Myocyte (in vitro differentiated cells): ENCODE measurements around the gene CIZ1. TPM values are rescaled to one million over a fixed set of nuclear protein-coding genes. Genes with fewer than 3 reads are reported as not detected.
"Not testable (repeated sequence)": the region's sequence is repeated elsewhere in the genome, so short reads cannot be mapped to it uniquely, and the experiment has no call there.

Experiments
- DNase-seq: peaks from one replicate; pipeline ENCODE4 v3.0.0-alpha.2; 2012; ENCODE audit warnings: low read depth
- polyA plus RNA-seq: library from polyadenylated mRNA; unstranded; fragments of >200 nt; gene quantifications from one replicate; pipeline ENCODE4 v1.2.1, GENCODE V29; 2012; ENCODE audit warnings: missing spikeins
- total RNA-seq: library from RNA; depleted of rRNA; stranded (reverse); fragments of >200 nt; gene quantifications from 2 replicates; pipeline ENCODE4 v1.2.3, GENCODE V29; 2014

CIZ1 gene
- total RNA-seq = 47.4 and 58.5 TPM in 2 replicates
- polyA plus RNA-seq = 87.9 TPM

- DNase-seq = peak; percentile 81
Observed at GRCh38 chr9:128191406-128192046, at the start of gene CIZ1. Gene CIZ1 (minus strand): TSS chr9:128191572. CDS start chr9:128190857, 715 bp downstream.

GRCh38 chr9:128233817-128234406 lies 42.5 kb upstream of the CIZ1 start:
- no peak for DNase-seq

GRCh38 chr9:128232528-128233428 lies 41.4 kb upstream of the CIZ1 start:
- no peak for DNase-seq

DNA sequence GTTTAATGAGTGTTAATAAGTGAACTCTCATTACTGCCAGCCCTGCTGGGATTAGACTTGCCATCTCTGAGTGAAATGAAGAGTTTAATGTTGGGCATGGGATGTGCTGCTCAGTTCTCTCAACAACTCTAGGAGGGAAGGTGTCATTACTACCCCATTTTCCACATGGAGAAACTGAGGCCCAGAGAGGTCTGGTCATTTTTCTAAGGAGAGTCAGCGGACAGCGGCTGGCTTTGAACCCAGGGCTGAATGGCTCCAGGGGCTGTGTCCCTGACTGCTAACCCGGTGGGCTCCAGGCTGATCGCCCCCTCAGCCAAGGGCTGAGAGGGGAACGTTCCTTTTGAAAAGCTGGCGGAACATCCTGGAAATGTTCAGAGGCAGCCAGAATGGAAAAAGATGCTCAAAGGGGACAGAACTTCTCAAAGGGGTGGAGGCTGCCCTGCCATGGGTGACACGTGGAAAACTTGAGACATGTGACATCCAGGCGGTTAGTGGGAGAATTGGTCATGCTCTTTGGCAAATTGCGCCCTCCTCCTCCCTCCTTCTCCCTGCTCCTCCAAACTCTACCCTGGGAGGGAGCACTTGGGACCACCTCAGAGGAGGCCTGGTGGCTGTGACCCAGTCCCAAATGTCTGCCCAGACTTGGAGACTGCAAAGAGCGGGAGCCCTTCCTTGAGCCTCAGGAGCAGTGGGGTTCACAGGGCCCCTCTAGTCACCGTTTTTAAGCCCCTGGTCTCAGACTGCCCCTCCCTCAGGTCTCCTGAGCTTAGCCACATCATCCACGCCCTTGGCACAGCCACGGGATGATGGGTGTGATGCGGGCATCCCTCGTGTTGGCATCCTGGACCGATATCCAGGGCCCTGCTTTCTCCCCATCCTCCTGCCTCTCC lies 40.5 kb upstream of the CIZ1 start:
- DNase-seq = no peak

GRCh38 chr9:128230897-128231296 lies 39.5 kb upstream of the CIZ1 start:
- DNase-seq = not testable (repeated sequence)

- no peak for DNase-seq
Observed at GRCh38 chr9:128226412-128226801, 35.0 kb upstream of the CIZ1 start.

GRCh38 chr9:128225770-128226411 lies 34.5 kb upstream of the CIZ1 start:
- no peak for DNase-seq

DNA sequence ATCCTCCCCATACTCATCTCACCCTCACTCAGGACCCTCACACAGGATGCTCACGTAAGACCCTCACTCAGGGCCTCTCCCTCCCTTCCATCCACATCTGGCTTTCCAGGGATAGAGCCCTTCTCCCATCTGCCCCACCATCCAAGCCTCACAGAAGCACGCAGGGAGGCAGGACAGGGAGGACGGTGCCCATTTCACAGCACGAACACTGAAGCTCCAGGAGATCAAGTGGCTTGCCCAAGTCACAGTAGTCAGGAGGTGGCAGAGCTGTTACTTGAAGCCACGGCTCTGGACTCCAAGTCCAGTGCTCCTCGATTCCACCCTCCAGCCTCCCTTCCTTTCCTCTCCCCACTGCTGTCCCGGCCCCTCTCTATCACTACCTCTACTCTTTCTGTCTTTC lies 33.5 kb upstream of the CIZ1 start:
- no peak for DNase-seq

DNA sequence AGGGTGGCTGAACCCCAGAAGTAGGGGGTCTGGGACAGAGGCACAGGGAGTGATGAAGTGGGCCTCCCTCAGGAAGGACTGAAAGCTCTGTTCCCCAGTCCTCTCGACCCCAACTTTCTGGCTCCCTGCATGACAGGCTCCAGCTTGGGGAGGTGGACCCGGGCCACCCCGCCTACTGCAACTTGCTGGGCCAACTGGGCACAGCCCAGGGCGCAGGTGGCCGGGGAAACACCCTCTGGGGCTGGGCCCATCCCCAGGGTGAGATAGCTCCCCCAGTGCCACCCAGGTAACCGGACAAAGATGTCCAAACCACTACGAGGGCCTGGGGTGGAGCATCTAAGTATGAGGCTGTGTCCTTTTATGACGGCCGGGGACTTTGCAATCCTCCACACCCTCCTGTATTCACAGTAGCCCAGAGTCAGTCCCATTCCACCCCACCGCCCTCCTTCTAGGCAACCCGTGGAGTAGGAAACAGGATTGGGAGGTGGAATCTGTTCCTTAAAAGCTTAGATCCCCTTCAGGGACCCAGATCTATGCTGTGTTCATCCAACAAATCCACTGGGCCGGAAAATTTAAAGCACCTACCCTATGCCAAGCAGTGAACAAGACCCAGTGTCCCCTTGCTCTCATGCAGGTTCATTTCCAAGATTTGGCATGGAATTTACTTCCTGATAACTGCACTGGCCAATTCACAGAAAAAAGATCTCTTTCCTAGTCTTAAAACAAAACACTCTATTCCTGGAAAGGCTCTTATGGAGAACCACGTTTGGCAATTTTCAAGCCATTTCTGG lies 31.7 kb upstream of the CIZ1 start:
- DNase-seq = no peak

GRCh38 chr9:128222026-128222425 lies 30.7 kb upstream of the CIZ1 start:
- no peak for DNase-seq

DNA sequence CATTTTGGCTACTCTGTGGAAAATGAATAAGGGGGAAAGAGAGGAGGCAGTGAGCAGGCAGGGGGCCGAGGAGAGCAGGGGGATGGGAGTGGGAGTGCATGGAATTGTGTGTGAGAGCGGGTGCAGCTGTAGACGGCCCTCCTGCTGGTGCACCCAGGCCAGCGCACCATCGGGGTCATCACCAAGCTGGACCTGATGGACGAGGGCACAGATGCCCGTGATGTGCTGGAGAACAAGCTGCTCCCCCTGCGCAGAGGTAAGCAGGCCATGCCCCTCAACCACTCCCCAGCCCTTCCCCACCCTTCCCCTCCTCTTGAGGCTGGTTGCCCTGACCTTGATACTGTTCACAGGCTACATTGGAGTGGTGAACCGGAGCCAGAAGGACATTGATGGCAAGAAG lies 28.5 kb upstream of the CIZ1 start:
- no peak for DNase-seq

DNA sequence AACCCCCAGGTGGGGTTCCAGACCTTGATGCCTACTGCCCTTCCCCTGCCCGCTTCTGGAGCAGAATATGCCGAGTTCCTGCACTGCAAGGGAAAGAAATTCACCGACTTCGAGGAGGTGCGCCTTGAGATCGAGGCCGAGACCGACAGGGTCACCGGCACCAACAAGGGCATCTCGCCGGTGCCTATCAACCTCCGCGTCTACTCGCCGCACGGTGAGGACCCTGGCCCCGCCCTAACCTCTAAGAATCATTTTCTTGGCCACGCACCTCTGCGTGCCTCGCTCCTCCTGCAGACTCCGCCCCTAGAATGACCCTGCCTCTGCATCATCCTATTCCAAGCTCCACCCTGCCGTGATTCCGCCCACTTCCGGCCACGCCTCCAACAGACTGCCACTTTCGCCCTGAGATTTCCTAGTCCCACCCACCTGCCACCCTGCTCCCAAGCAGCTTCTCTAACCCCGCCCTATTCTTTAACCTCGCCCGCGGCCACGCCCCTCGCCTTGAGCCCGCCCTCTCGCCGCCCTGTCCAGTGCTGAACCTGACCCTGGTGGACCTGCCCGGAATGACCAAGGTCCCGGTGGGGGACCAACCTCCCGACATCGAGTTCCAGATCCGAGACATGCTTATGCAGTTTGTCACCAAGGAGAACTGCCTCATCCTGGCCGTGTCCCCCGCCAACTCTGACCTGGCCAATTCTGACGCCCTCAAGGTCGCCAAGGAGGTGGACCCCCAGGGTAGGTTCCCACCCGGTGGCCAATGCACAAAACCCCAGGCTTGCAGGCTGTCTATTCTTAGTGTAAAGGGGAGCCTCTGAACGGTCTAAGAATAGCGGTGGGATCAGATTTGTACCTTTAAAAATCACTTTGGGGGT lies 27.4 kb upstream of the CIZ1 start:
- DNase-seq = peak; percentile 79

DNA sequence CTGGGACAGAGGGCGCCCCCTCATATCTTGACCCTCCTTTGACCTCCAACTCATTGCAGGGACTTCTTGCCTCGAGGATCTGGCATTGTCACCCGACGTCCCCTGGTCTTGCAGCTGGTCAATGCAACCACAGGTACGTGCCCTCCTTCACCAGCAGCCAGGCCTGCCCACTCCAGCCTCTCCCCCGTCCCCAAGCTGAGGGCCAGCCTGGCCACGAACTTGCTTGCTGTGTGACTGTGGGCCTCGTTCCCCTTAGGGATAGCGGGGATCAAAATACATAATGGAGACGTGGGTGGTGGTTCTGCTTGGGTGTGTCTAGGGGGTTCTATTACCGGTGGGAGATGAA lies 26.8 kb upstream of the CIZ1 start:
- DNase-seq = no peak

DNA sequence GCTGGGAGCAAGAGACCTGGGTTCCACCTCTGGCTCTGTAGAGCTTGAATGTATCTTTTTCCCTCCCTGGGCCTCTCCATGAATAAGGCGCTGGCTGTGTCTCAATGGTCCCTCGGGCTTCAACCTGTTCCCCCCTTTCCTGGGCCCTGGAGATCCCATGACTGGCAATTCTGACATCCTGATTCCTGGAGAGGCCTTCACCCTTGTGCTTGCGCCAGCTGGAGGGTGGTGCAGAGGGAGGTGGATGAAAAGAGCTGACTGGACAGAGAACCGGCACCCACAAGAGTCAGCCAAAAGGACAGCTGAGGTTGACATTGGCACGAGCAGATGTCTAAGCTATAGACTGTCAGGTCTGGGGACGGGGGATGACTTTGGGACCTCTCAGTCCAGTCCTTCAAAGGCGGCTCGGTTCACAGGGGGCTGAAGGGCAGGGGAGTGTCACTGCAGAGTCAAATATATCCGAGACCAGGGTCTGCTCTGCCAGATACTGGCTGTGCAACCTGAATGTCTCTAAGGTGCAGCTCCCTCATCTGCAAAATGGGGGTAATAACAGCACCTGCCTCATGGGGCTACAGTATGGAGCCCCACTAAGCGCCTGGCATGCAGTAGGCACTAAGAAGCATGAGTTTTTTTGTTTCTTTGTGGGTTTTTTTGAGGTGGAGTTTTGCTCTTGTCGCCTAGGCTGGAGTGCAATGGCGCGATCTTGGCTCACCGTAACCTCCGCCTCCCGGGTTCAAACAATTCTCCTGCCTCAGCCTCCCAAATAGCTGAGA lies 25.6 kb upstream of the CIZ1 start:
- DNase-seq = peak; percentile 34

DNA sequence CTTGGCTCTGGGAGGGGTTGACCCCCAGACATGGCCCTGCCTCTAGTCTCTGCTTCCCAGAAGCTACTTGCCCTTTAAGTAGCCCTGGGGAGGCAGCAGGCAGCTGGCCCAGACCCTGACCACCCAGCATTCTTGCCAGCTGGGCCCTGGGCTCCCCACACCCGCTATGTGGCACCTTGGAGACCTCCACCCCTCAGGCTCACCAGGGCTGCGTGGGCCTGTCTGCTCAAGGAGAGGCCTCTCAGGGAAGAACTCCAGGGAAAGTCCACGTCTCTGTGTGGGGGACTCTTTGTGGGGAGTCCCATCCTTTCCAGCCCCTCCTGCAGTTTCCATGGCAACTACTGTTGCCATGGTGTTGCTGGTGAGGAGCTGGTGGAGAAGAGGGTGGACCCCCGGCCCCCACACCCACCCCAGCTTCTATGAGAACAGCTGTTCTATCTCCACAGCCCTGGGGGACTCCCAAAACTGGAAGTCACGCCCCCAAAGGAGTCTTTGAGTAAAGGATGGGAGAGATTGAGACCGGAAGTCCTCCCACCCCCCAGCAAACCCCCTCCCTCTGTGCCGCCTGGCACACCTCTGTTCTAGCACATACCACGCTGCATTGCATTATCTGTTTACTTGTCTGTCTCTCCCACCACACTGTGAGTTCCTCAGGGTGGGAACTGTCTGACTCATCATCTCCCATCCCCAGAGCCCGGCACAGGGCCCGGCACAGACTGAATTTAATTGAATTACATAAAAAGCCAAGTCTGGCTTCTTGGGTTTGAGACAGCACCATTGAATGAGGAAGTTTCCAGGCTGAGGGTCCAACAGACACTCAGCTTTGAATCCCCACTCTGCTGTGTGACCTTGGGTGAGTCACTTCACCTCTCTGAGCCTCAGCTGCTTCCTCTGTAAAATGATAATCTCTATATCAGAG lies 24.4 kb upstream of the CIZ1 start:
- no peak for DNase-seq

DNA sequence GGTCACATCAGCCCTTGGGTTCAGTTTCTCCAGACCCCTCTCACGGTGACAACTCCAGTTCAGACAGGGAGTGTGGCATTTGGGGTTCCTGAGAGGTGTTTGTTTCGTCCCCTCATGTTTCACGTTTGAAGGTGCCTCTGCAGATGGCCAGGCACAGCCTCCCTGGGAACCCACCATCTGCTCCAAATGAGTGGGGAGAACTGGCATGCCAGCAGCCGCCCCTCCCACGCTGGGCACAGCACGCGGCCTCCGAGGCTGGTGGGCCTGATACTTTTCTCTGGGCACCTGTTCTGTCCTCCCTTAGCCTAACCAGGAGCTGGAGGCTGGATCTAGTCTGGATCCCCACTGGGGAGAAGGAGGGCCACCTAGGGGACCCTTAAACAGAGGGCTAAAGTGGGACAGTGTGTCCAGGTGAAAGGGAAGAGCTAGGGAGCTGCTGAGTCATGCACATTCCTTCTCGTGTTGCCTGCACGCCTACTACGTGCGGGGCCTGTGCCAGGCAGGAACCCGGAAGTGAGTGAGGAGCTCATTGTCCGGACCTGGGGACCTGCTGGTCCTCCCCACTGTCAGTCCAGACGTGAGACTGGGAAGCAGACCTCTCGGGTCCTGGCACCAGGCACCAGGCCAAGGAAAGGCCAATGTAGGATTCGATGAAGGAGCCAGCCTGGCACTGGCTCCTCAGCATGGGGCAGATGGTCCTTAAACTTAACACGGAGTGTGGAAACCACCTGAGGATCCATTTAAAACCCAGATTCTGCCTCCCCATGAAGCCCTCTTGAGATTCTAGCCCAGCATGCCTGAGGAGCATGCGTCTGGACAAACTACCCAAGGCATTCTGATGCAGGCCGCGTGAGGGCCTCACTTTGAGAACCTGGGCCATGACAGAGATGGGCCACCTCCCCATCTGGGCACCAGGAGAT lies 23.5 kb upstream of the CIZ1 start:
- no peak for DNase-seq
